K562 (cell line): ENCODE data around the gene KCNAB2. TPM values are rescaled to one million over a fixed set of nuclear protein-coding genes. Genes with fewer than 3 reads are reported as not detected.
A peak's percentile ranks its signal among the peaks of the same experiment; 100 is the strongest.

ENCODE experiments used
- ATAC-seq: fragments of 200-7000 bp; cut with Tn5 transposase; 3 replicates; pipeline ENCODE4 v1.9.1; 2020; ENCODE audit warnings: moderate library complexity
- BruUV-seq: library from RNA; stranded (reverse); fragments of 400-500 nt; replicated peaks from 2 replicates; lab custom pipeline; 2021; lab: Mats Ljungman, UMichigan
- CTCF ChIA-PET: fragments of 300-600 bp; formaldehyde crosslinking; extraction: SDS; loops from one replicate; lab custom pipeline; 2021; ENCODE audit warnings: low intra/inter-chr PET ratio; lab: Yijun Ruan, JAX
- POLR2A ChIA-PET: fragments of 300-600, 350-650 bp; sonication (Branson Sonifier 250); formaldehyde crosslinking; extraction: SDS; loops from one replicate; lab custom pipeline; 2021; ENCODE audit warnings: antibody characterized with exemption, inconsistent platforms; lab: Yijun Ruan, JAX
- DNase-seq, 4 experiments: peaks; one replicate each; pipeline versions ENCODE4 v3.0.0 to v3.0.0-alpha.2; 2011 to 2018; ENCODE audit warnings: low spot score in 3 of 4, mixed read lengths in 3 of 4; ENCODE audit errors: extremely low read depth in 1 of 4
- FAIRE-seq: peaks from 2 replicates; lab custom pipeline; 2011; peaks lifted over from hg19 to GRCh38; lab: Jason Lieb, UNC
- H2AFZ ChIP-seq: 2 replicates; pipeline ENCODE4 v1.6.0; 2011; ENCODE audit warnings: low read depth, low read length, control low read depth, inconsistent platforms
- H3K27ac ChIP-seq: fragments of 200-600 bp; 3 replicates; pipeline ENCODE4 v1.8.0; 2011; ENCODE audit warnings: low read depth, mild to moderate bottlenecking, control low read depth, inconsistent platforms, low read length, moderate library complexity, mixed read lengths; ENCODE audit errors: extremely low read depth
- H3K27me3 ChIP-seq, 2 experiments: fragments of 300-600 bp in 1 of 2; 2 replicates in 1 of 2; 3 replicates in 1 of 2; pipeline versions ENCODE4 v1.6.0 to v1.8.0; 2011; ENCODE audit warnings: inconsistent platforms in 2 of 2, low read length in 2 of 2, mild to moderate bottlenecking in 1 of 2, mixed read lengths in 1 of 2, moderate library complexity in 1 of 2; ENCODE audit not compliant: control insufficient read depth in 2 of 2, insufficient read depth in 2 of 2
- H3K36me3 ChIP-seq: fragments of 300-600 bp; 3 replicates; pipeline ENCODE4 v1.8.0; 2011; ENCODE audit warnings: mild to moderate bottlenecking, low read length, inconsistent platforms; ENCODE audit not compliant: control insufficient read depth, insufficient read depth
- H3K4me1 ChIP-seq, 2 experiments: fragments of 200-600 bp in 1 of 2; replicated peaks in 1 of 2; 2 replicates in 1 of 2; 3 replicates in 1 of 2; pipeline versions ENCODE4 v1.5.1 to v1.8.0; 2011; ENCODE audit warnings: inconsistent platforms in 2 of 2, low read length in 2 of 2, mild to moderate bottlenecking in 1 of 2, mixed read lengths in 1 of 2, moderate library complexity in 1 of 2; ENCODE audit not compliant: control insufficient read depth in 2 of 2, insufficient read depth in 2 of 2
- H3K4me2 ChIP-seq: 2 replicates; pipeline ENCODE4 v1.6.1; 2011; ENCODE audit warnings: low read length, control low read depth, inconsistent platforms, mixed read lengths; ENCODE audit not compliant: insufficient read depth
- H3K4me3 ChIP-seq: fragments of 200-600 bp; sonication (generic), shearing (Covaris generic); 2 replicates; pipeline ENCODE4 v1.5.1; 2016; ENCODE audit warnings: control low read depth, inconsistent platforms
- H3K79me2 ChIP-seq: fragments of 200-600 bp; 3 replicates; pipeline ENCODE4 v1.8.0; 2011; ENCODE audit warnings: low read length, inconsistent platforms; ENCODE audit not compliant: control insufficient read depth, insufficient read depth
- H3K9ac ChIP-seq, 2 experiments: 2 replicates each; pipeline versions ENCODE4 v1.6.0 to v1.6.1; 2011; ENCODE audit warnings: low read depth in 2 of 2, low read length in 2 of 2, control low read depth in 1 of 2, inconsistent platforms in 1 of 2, mild to moderate bottlenecking in 1 of 2, mixed read lengths in 1 of 2; ENCODE audit not compliant: insufficient read depth in 1 of 2
- H3K9me1 ChIP-seq: one replicate; pipeline ENCODE4 v1.6.0; 2011; ENCODE audit warnings: inconsistent platforms, mild to moderate bottlenecking, low read length, moderate library complexity; ENCODE audit not compliant: control insufficient read depth, insufficient read depth
- H3K9me3 ChIP-seq: replicated peaks from 2 replicates; pipeline ENCODE4 v1.5.1; 2011; ENCODE audit warnings: low read depth, low read length, inconsistent platforms; ENCODE audit not compliant: control insufficient read depth, insufficient read depth
- H4K20me1 ChIP-seq: replicated peaks from 2 replicates; pipeline ENCODE4 v1.6.1; 2011; ENCODE audit warnings: low read length, inconsistent platforms, mixed read lengths; ENCODE audit not compliant: control insufficient read depth, insufficient read depth
- CCNT2 ChIP-seq: IDR thresholded peaks from 2 replicates; pipeline ENCODE4 v1.6.1; 2011; ENCODE audit warnings: borderline replicate concordance, low read depth, mild to moderate bottlenecking, moderate library complexity, mixed read lengths, low read length; ENCODE audit not compliant: insufficient read length; ENCODE audit errors: extremely low read depth
- MCM5 ChIP-seq: fragments of 450-650 bp; IDR thresholded peaks from 2 replicates; pipeline ENCODE4 v1.6.1; 2016; ENCODE audit warnings: low read depth
- MGA ChIP-seq: fragments of 450-650 bp; IDR thresholded peaks from 2 replicates; pipeline ENCODE4 v1.6.1; 2016; ENCODE audit warnings: mild to moderate bottlenecking, moderate library complexity
- ZBED1 ChIP-seq: IDR thresholded peaks from 2 replicates; pipeline ENCODE4 v1.6.1; 2014
- ZBTB26 ChIP-seq: fragments of 450-650 bp; formaldehyde crosslinking; IDR thresholded peaks from 2 replicates; pipeline ENCODE4 v1.4.0; 2022; ENCODE audit warnings: missing genetic modification characterization
- ZNF639 ChIP-seq, 2 experiments: fragments of 200-800 bp in 1 of 2; sonication (Bioruptor generic) in 1 of 2; sonication (generic) in 1 of 2; formaldehyde crosslinking in 1 of 2; IDR thresholded peaks in 1 of 2; conservative IDR thresholded peaks in 1 of 2; 2 replicates each; pipeline versions ENCODE4 v1.5.0 to v1.6.1; 2016 to 2020; ENCODE audit warnings: missing compliant biosample characterization in 1 of 2, missing genetic modification characterization in 1 of 2, missing genetic modification reagents in 1 of 2
- WGBS: fragments of 100-300 bp; shearing (Covaris generic); methylation state at CpG from one replicate; pipeline ENCODE4 v1.1.6; 2016; ENCODE audit warnings: low coverage, mixed read lengths; ENCODE audit not compliant: insufficient coverage; ENCODE audit errors: missing lambda C conversion rate; 5-methylcytosine and 5-hydroxymethylcytosine counted together
- in situ Hi-C: fragments of 300-500 bp; cut with MboI; formaldehyde crosslinking; loops from 4 replicates; pipeline ENCODE4 v1.15.0; 2018; ENCODE audit warnings: inconsistent platforms, mixed read lengths
- intact Hi-C: fragments of 100-400 bp; cut with micrococcal nuclease; formaldehyde crosslinking; loops from 2 replicates; pipeline ENCODE4 v1.14.2; 2022
- polyA plus RNA-seq, 8 experiments: library from polyadenylated mRNA; depleted of rRNA in 4 of 8; stranded (reverse) in 5 of 8; unstranded in 3 of 8; fragments of >200 nt; fragmentation: Nextera tagmentation in 2 of 8; fragmentation: Illumina TruSeq in 1 of 8; extraction: Ambion mirVana in 2 of 8; extraction: Trizol in 1 of 8; gene quantifications; 2 replicates each; pipeline versions ENCODE4 v1.2.1 to v1.2.3, GENCODE V29; 2011 to 2014; ENCODE audit warnings: inconsistent platforms in 1 of 8, missing spikeins in 1 of 8
- total RNA-seq, 7 experiments: library from RNA; depleted of rRNA in 6 of 7; stranded (reverse); fragments of >200 nt in 6 of 7; fragmentation: Illumina TruSeq in 2 of 7; extraction: Trizol in 2 of 7; gene quantifications; 2 replicates each; pipeline versions ENCODE4 v1.2.1 to v1.2.3, GENCODE V29; 2011 to 2021; ENCODE audit warnings: low replicate concordance in 1 of 7

Gene KCNAB2
- total and polyA plus RNA-seq, 9 of the 15 experiments (the other 6 are each of a cell fraction or from before 2014, with no cell fraction given) = 1.8 to 15.8 (median 7.1) TPM

- no peak for DNase-seq
- CTCF ChIA-PET = no interaction called here
- peak overlapping the region in 1 of 2 experiments; percentile 72; a peak in 2 of 4 replicates for H3K9ac ChIP-seq
- TF ChIP-seq ZBTB26 (CRISPR knock-in tag) = no peak
- no peak for TF ChIP-seq CCNT2
- no peak for TF ChIP-seq ZNF639 (CRISPR knock-in tag; conservative IDR thresholded peaks at IDR 0.05 in 1 of 2, IDR thresholded peaks at IDR 0.05 in 1 of 2)
- TF ChIP-seq MGA = peak; percentile 13; the same call in 1 of the 2 replicates
- no peak for TF ChIP-seq MCM5
- TF ChIP-seq ZBED1 = no peak
Measured at GRCh38 chr1:6073480-6074053, 27.9 kb downstream of the KCNAB2 start.

More at GRCh38 chr1:6073480-6074053, 27.9 kb downstream of the KCNAB2 start:
- in situ Hi-C loops = no loop called here
- peaks cover 2% of the 10 kb centered on the region for H3K9me1 ChIP-seq
- FAIRE-seq = no peak
- BruUV-seq = no TSS peak
- H4K20me1 ChIP-seq = peaks cover 34% of the 10 kb centered on the region
- ATAC-seq = no peak
- 59% methylated on average over 14 of the region's 15 CpGs for WGBS
- intact Hi-C loops = no loop called here
- no peak overlapping the region for H3K4me3 ChIP-seq
- POLR2A ChIA-PET = interaction anchor here (1.1 to 1.4 kb wide), 3 partner anchors 9 to 39 kb away, joined by 3 to 5 read pairs (median 4); no protein-coding TSS in a partner anchor
- H3K36me3 ChIP-seq = no peaks in the 10 kb centered on the region
- H3K79me2 ChIP-seq = no peaks in the 10 kb centered on the region
- H3K27ac ChIP-seq = no peak overlapping the region
- peaks cover 39 to 66% of the 10 kb centered on the region in 2 experiments for H3K27me3 ChIP-seq
- no peak overlapping the region for H3K4me2 ChIP-seq
- H3K4me1 ChIP-seq = peaks cover 2 to 33% of the 10 kb centered on the region in 2 experiments; a peak in 4 of 5 replicates
- peak overlapping the region; percentile 19; the same call in 1 of the 2 replicates for H2AFZ ChIP-seq
- H3K9me3 ChIP-seq = no peaks in the 10 kb centered on the region
